OCI-M2 (cell line): ENCODE measurements around the gene KLHDC8B.

Experiments
- DNase-seq: peaks from one replicate; lab custom pipeline; 2025; ENCODE audit not compliant: unreplicated experiment; lab: John Stamatoyannopoulos, UW

The KLHDC8B gene

GRCh38 chr3:49158103-49158709, 13.2 kb upstream of the KLHDC8B start:
- no peak for DNase-seq

GRCh38 chr3:49158792-49159191, 12.6 kb upstream of the KLHDC8B start:
- no peak for DNase-seq

- no peak for DNase-seq
Observed at GRCh38 chr3:49161197-49161596, 10.2 kb upstream of the KLHDC8B start.

GRCh38 chr3:49161808-49162530, 9.4 kb upstream of the KLHDC8B start:
- no peak for DNase-seq

DNA sequence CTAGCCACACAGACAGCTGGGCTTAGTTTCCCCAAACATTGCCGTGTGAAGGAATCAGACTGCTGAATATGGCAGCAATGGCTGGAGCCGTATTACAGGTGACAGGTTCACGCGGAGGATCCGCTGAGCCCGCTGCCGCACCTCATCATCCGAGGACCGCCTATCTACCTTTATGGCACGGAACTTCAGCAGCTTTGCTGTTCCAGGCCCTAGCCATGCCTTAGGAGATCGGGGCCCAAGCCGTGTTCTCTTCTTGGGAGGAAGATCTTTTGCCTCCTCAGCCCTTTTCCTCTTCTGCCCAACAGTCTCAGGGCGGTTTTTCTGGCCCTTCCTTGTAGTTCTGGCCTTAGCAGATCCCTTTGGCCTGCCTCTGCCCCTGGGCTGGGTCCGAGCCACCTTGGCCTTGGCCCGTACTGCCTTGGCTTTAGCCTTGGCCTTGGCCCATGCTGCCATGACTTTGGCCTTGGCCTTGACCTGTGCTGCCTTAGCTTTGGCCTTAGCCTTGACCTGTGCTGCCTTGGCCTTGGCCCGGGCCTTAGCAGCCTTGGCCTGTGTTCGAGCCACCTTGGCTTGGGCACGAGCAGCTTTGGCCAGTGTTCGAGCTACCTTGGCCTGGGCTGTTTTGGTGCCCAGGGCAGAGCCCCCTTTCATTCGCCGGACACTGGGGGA, 8.5 kb upstream of the KLHDC8B start:
- no peak for DNase-seq

DNA sequence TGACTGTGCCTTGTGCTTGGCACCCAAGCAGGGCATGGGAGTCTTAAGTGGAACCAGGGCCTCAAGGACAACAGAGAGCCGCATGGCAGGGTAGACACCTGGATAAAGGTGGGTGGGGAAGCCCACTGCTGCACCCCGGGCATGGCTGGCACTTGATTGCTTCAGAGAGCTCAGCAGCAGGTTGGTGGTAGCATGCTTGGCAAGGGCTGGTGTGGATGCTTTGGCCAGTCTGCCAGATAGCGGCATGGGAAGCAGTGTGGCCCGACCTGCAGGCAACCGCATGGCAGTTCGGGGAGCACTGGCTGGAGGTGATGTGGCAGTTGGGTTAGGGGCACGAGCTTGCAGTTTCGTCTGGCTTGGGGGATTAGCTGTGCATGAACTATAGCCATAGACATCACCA, 7.8 kb upstream of the KLHDC8B start:
- no peak for DNase-seq

DNA sequence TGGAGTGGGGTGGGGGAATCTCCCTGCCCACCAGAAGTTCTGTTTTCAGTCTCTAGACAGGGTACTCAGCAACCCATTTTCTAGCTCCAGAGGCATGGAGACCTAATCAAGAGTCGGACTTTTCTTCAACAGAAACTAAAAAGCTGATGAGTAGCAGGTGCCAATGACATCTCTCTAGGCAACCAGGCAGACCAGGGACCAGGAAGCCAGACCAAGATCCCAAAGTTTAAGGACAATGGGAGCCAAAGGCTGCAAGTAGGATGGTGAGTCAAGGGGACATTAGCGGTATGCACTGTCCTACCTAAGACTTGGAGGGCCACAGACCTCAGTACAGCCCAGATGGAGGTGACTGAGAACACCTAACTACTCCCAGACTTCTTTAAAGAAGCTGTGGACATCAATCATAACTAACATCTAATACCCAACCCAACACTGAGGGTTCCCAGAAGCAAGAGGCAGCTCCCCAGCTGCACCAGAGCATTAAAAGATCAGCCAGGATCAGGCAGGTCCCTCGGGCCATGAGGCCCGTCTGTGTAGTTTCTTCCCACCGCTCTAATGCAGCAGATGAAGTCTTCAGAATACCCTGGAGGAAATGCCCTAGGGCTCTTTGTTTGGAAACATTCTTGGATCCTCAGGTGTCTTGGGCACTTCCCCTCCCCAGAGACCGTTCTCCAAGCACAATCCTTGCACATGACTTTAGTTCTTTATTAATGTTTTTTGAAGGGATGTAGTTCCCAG, 6.2 kb upstream of the KLHDC8B start:
- DNase-seq = no peak

GRCh38 chr3:49165771-49166751, 5.3 kb upstream of the KLHDC8B start, which contains the start of gene CCDC71:
CCDC71 (minus strand) TSS chr3:49166331; CDS start chr3:49164208, 2,123 bp downstream.
- DNase-seq = no peak

GRCh38 chr3:49166752-49167556, 4.4 kb upstream of the KLHDC8B start:
- no peak for DNase-seq

DNA sequence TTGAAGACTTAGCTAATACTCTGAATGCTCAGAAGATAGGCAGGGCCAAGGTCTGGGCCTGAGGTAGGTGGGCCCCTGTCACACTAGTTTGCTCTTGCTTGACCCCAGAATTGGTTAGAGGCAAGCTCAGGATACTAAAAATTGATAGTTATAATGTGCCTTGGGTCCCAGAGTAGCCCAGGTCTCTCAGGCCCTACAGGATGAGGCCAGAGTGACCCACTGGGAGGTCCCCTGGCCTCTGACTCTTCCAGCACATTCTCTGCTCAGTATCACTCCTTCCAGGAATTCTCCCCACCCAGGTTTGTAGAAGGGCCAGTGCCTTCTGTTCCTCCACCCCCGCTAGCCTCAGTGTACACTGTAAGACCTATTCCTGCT, 667 bp upstream of the KLHDC8B start:
- no peak for DNase-seq

GRCh38 chr3:49171775-49172500, 540 bp downstream of the KLHDC8B start:
- DNase-seq = no peak

DNA sequence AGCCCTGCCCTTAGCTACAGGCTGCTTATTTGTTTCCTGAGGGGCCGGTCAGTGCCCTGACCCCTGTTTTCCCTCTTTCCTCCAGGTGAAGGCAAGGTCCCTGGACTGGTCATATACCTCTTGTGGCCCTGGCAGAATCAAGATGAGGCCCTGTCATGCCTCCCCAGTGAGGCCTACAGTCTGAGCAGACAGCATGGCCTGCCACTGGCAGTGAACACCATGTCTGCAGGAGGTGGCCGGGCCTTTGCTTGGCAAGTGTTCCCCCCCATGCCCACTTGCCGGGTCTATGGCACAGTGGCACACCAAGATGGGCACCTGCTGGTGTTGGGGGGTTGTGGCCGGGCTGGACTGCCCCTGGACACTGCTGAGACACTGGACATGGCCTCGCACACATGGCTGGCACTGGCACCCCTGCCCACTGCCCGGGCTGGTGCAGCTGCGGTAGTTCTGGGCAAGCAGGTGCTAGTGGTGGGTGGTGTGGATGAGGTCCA, 1.2 kb downstream of the KLHDC8B start:
- DNase-seq = no peak

GRCh38 chr3:49173116-49173791, 1.9 kb downstream of the KLHDC8B start:
- DNase-seq = no peak

DNA sequence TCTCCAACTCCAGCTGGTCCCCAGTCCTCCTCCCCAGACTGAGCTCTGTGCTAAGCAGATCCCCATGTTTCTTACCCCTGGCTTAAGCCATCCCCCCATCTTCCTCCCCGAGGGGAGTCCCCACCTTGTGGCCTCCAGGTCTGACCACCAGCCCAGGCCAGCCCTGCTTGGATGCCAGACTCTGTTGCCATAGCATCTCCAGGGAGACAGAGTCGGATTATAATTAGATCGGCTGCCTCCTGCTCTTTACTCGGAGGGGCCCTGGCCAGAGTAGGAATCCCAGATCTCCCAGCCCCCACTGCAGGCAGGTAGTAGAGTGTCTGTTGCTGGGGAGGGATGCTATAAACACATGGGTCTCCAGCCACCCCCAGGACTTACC, 2.4 kb downstream of the KLHDC8B start:
- no peak for DNase-seq

DNA sequence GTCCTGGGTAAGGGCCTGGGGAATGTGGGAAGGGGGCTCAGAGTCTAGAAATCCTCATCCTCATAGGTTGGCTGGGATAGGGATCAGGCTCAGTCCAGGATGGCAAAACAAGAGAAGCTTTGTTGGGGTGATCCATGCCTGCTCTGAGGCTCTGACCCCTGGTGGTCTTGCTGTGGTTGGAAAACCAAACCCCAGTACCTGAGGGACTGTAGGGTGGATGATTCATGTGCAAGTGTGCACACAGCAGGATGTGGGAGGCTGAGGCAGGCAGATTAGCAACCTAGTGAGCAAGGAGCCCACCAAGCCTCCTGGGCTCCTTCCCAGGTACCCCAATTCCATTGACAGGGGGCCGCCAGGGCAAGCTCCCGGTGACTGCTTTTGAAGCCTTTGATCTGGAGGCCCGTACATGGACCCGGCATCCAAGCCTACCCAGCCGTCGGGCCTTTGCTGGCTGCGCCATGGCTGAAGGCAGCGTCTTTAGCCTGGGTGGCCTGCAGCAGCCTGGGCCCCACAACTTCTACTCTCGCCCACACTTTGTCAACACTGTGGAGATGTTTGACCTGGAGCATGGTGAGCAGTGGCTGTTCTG, 3.1 kb downstream of the KLHDC8B start:
- DNase-seq = no peak

GRCh38 chr3:49175530-49175929, 4.1 kb downstream of the KLHDC8B start:
- no peak for DNase-seq

- no peak for DNase-seq
Observed at GRCh38 chr3:49177073-49177472, 5.7 kb downstream of the KLHDC8B start.

- DNase-seq = no peak
Observed at GRCh38 chr3:49180116-49180515, 8.7 kb downstream of the KLHDC8B start.
